ENCODE results near the gene OR6K3.

- TF ChIP-seq POLR2A (IDR thresholded peaks at IDR 0.05; ENCODE audit: low read depth, low read length) (no peak), TAF1 (IDR thresholded peaks at IDR 0.05; ENCODE audit: borderline replicate concordance, low read depth, low read length) (no peak), POLR2AphosphoS5 (IDR thresholded peaks at IDR 0.05; ENCODE audit: low read depth, low read length) (no peak)
Observed at GRCh38 chr1:158685085-158685484, 35.4 kb downstream of the OR6K3 start.

All from GM12892 (cell line).